HG03039 (cell line): ENCODE measurements around the gene ESF1.

ENCODE experiments used
- ATAC-seq: cut with Tn5 transposase; IDR thresholded peaks from one replicate; pipeline ENCODE4 v1.9.1; 2021; ENCODE audit warnings: mild to moderate bottlenecking, moderate library complexity; ENCODE audit not compliant: unreplicated experiment

ESF1 gene

DNA sequence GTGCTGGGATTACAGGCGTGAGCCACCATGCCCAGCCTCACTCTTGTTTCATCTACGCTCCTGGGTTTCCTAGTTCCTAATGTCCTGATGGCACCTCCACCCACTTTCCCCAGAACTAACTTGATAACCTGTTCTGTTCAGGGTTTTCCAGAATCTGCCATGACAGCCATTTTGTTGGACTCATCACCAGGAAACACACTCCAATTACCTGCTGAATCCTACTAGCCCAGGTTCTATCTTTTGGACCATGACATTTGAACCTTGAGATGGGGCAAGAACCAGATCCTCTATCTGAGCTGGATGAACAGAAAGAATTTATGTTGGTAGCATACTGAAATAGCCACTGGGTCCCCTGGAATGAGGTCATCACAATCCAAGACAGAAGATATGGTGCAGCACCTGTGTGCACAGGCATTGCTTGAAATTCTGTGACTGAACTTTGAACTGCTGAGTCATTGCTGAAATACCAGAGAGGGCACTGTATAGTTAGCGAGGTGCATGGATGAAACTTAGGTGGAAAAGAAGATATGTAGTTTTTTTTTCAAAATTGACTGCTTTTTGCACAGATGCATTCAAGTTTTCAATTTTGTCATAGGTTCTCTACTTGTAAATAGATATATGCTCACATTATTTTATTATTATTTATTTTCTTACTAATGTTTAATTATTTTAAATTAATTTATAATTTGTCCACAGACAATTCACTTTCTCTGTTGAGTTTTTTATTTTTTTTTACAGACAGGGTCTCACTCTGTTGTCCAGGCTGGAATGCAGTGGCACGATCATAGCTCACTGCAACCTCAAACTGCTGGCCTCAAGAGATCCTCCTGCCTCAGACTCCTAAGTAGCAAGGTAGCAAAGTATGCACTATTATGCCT lies 103.2 kb downstream of the ESF1 start:
- peak; percentile 91 for ATAC-seq

DNA sequence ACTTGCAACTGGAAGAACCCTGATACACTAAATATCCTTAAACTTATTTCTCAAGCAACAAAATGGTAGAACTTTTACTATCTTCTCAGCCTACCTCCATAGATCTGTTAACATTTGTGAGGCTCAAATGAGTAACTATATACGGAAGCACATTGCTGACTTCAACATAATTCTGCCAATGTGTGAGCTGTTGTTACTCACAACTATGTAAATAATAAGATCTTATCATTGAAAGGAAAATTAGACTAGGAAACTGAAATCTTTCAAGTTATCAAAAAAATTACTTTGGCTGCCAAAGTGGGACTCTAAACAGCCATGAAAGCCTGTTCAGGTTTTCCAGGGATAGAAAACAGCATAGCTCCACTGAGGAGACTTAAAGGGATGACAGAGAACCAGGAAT lies 105.8 kb downstream of the ESF1 start:
- ATAC-seq = no peak

DNA sequence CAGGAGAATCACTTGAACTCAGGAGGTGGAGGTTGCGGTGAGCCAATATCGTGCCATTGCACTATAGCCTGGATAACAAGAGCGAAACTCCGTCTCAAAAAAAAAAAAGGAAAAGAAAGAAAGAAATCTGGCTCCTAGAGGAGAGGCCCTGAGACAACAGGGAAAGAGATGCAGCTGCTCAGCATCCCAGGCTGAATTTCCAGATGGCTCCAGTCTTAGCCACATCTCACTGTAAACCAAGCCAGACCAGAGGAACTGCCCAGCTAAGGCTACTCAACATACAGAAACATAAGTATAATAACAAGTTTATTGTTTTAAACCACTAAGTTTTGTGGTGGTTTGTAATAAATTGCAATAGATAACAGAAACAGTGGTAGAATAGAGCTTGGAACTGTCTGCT lies 107.5 kb downstream of the ESF1 start:
- ATAC-seq = no peak

DNA sequence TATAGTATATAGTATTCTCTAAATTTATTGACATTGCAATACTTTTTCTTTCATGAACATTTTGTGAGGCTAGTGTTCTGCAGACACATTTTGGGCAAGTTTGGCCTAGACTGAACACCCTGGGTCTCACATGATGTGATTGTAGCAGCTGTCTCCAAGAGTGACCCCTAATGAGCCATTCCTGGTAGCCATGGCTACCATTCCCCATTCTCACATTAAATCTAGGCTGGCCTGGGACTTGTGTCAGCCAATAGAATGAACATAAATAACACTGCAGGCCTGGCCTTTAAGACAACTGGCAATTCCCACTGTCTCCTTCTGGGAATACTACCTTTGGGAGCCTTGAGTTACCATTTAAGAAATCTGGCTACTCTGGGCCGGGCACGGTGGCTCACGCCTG lies 108.0 kb downstream of the ESF1 start:
- no peak for ATAC-seq

DNA sequence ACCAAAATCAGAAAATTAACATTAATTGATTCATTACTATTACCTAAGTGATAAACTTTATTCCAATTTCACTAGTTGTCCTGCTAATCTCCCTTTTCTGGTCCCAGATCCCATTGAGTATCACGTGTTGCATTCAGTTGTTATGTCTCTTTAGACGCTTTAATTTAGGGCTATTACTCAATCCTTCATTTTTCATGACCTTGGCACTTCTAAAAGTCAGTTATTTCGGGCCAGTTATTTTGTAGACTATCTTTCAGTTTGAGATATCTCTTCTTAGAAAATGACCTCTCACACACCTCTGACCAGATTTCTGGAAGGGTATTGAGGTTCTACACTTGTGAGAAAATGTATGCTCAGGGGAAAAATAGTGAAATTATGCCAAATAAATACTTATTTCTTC lies 112.0 kb downstream of the ESF1 start:
- ATAC-seq = no peak

DNA sequence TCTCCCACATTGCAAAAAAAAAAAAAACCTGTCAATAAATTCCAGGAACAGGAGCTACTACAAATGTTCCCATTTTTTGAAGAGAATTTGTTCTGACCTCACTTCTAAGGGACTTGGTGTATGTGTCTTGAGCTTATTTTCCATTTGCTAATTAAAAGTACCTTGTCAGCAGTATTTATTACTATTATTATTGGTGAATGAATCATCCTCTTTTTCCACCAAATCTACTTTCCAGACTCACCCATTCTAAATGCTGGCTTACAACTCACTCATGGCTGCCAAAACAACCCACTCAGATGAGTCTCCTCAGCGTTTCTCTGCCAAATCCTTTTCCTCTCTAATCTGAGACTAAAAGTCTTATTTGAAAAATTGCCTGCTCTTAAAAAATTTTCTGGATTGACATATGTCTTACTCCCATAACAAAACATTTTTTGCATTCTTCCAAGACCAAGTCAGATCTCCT lies 112.8 kb downstream of the ESF1 start:
- ATAC-seq = no peak

DNA sequence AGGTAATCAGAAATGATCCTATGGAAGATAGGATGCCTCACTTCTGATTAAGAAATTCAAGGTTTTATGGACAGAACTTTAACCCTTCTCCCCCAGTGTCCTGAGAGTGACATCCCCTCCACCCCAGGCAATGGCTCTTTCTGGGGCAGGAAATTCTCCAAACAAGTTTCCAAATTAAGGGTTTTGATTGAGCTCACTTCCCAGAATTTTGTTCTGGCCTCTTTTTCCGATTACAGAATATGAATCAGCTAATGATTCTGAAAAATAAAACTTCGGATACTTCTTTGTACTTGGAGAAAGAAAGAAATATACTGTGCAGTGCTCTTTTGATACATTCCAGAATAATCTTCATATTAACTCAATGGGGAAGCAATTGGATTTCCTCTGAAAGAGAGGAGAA lies 113.2 kb downstream of the ESF1 start:
- no peak for ATAC-seq

DNA sequence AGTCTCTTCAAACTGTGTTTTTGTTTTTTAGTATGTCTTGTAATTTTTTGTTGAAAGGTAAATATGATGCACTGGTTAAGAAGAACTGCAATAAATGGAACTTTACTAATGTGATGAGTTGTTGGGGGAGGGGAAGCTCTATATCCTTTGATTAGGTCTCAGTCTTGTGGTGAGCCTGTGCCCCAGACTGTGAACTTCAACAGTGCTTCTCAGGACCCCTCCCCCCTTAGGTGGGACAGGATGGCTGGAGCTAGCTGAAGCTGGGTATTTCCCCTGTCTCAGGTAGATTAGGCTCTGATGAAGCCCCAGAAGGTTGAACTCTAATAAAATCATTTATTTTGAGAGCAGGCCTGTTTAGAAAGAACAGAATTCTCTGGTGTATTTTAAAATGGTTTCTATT lies 114.6 kb downstream of the ESF1 start:
- ATAC-seq = no peak

DNA sequence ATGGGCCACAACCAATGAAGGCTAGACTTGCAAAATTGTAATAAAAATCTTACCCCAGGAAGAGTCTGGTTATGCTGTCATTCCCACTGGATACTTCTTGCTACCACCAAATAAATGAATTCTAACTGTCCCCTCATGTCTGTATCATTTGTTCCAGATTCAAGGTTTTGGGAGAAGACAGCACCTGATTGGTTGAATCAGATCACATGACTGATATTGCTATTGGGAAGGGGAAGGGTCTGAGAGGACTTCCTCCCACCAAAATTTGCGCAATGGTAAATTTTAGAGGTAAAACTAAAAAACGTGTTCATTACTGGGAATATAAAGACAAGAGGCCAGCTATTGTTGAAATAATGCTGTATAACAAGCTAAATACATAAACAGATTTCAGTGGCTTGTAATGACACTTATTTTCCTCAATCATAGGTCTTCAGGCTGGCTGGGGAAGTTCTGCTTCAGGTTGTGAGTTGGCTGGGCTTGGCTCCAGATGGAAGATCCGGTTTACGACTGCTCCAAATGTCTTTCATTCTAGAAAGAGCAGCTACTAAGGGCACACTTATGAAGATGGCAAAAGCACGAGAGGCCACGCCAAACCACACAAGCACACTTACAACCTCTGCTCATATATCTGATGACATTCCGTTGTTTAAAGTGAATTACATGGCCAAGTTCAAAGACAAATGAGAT lies 118.9 kb downstream of the ESF1 start:
- ATAC-seq = no peak
